ENCODE results near the gene EVC.

Gene EVC

DNA sequence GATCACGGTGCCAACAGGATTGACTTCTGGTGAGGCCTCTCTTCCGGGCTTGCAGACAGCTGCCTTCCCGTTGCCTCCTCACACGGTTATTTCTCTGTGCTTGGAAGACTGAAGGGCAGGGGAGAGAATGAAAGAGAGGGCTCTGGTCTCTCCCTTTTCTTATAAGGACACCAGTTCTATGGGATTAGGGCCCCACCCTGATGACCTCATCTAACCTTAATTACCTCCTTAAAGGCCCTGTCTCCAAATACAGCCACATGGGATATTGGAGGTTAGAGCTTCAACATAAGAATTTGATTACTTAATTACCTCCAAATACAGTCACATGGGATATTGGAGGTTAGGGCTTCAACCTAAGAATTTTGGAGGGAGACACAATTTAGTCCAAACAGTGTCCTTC is 46.5 kb downstream of the EVC start:
- H3K4me3 ChIP-seq: no peak overlapping the region
- DNase-seq (ENCODE audit: low read depth, low spot score): no peak
- no peak overlapping the region for H3K9ac ChIP-seq (ENCODE audit: insufficient read length)
- H3K9me3 ChIP-seq (ENCODE audit: low read depth, low read length): no peaks in the 10 kb centered on the region
- H3K27ac ChIP-seq: no peak overlapping the region
- TF ChIP-seq POLR2AphosphoS5 (IDR thresholded peaks at IDR 0.05; ENCODE audit: borderline replicate concordance, low read depth, low read length): no peak
- no peak for TF ChIP-seq EZH2 (IDR thresholded peaks at IDR 0.05)
- no peak for TF ChIP-seq FOXP2 (optimal IDR thresholded peaks at IDR 0.05; ENCODE audit: control extremely low read depth, extremely low read length, insufficient read depth)
- H3K36me3 ChIP-seq (ENCODE audit: insufficient read depth, low read length): no peaks in the 10 kb centered on the region; the same call in 1 of the 2 replicates

DNA sequence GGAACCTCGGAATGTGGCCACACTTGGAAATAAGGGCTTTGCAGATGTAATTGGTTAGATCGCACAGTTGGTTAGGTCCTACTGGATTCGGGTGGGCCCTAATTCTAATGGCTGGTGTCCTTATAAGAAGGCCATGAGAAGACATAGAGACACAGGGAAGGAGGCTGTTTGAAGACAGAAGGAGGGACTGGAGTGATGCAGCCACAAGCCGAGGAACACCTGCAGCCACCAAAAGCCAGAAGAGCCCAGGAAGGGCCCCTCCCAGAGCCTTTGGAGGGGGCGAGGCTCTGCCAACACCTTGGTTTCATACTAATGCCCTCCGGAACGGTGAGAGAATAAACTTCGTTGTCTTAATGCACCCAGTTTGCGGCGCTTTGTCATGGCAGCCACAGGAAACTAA is 47.0 kb downstream of the EVC start:
- DNase-seq (ENCODE audit: low read depth, low spot score): no peak
- no peaks in the 10 kb centered on the region for H3K9me3 ChIP-seq (ENCODE audit: low read depth, low read length)
- no peak for TF ChIP-seq EZH2 (IDR thresholded peaks at IDR 0.05)
- H3K9ac ChIP-seq (ENCODE audit: insufficient read length): no peak overlapping the region
- no peaks in the 10 kb centered on the region; the same call in 1 of the 2 replicates for H3K36me3 ChIP-seq (ENCODE audit: insufficient read depth, low read length)
- H3K27ac ChIP-seq: no peak overlapping the region
- no peak overlapping the region for H3K4me3 ChIP-seq

DNA sequence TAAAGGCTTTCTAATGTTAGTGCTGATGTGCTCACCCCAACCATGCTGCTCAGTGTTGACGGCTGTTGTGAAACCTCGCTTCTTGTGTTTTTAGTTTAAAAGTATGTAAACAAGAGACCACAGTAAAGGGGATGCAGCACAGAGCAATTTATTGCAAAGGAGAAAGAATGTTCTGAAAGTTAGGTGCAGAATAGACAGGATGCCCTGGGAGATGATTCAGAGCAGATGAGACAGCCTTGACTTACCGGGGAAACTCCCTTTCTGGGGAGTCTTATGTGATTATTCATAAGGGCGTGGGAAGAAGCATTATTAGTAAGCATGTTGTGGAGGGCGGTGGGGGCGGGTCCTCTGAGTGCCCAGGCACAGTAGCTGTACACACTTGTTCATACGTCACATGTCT is 47.7 kb downstream of the EVC start:
- Histone ChIP-seq H3K27ac (no peak overlapping the region), H3K9me3 (ENCODE audit: low read depth, low read length) (no peaks in the 10 kb centered on the region), H3K36me3 (ENCODE audit: insufficient read depth, low read length) (no peaks in the 10 kb centered on the region; the same call in 1 of the 2 replicates), H3K9ac (ENCODE audit: insufficient read length) (no peak overlapping the region), H3K4me3 (no peak overlapping the region)
- TF ChIP-seq POLR2AphosphoS5 (IDR thresholded peaks at IDR 0.05; ENCODE audit: borderline replicate concordance, low read depth, low read length) (no peak), EZH2 (IDR thresholded peaks at IDR 0.05) (no peak), FOXP2 (optimal IDR thresholded peaks at IDR 0.05; ENCODE audit: control extremely low read depth, extremely low read length, insufficient read depth) (no peak)
- DNase-seq (ENCODE audit: low read depth, low spot score): no peak

DNA sequence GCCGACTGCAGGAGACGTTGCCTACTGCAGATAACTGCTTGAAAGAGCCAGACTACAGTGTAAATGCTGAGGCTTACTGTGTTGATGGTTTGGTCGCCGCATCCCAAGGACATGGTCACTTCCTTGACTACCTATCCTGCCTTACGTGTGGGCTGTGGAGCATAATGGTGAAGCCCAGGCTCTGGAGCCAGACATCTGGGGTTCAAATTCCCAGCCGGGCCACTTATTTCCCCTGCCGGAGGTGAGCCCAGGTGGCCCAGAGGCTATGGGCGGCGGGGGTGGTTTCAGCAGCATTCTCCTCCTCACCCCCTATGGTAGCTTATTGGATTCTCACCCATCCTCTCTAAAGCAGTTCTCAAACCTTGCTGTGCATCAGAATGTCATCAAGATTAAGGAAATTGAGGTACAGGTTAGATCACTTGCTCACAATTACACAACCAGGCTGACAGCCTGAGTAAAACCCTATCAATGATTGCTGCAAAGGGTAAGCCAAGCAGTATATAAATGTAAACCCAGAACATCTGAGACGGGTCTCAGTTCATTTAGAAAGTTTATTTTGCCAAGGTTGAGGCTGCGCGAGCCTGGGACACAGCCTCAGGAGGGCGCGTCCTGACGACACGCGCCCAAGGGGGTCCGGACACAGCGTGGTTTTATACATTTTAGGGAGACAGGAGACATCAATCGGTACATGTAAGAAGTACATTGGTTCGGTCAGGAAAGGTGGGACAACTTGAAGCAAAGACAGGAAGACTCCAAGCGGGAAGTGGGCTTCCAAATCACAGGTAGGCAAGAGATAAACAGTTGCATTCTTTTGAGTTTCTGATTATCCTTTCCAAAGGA is 48.5 kb downstream of the EVC start:
- Histone ChIP-seq H3K9me3 (ENCODE audit: low read depth, low read length) (no peaks in the 10 kb centered on the region), H3K36me3 (ENCODE audit: insufficient read depth, low read length) (no peaks in the 10 kb centered on the region; the same call in 1 of the 2 replicates), H3K27ac (no peak overlapping the region), H3K9ac (ENCODE audit: insufficient read length) (no peak overlapping the region), H3K4me3 (no peak overlapping the region)
- DNase-seq (ENCODE audit: low read depth, low spot score): no peak
- TF ChIP-seq FOXP2 (optimal IDR thresholded peaks at IDR 0.05; ENCODE audit: control extremely low read depth, extremely low read length, insufficient read depth): no peak
- no peak for TF ChIP-seq EZH2 (IDR thresholded peaks at IDR 0.05)

DNA sequence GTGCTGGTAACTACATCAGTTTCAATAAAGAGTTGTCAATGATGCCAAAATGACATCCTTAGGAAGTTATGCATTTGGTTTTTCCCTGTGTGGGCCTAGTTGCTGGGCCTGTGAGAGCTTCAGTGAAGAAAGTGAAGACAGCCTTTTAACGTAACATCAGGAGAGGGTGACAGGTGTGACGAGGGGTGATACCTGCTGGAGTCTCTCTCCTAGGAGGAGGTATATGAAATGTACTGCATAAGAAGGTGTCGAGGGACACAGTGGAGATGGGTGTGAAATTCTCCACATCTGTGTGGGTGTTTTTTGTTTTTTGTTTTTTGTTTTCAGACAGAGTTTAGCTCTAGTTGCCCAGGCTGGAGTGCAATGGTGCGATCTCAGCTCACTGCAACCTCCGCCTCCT is 49.2 kb downstream of the EVC start:
- Histone ChIP-seq H3K4me3 (no peak overlapping the region), H3K36me3 (ENCODE audit: insufficient read depth, low read length) (no peaks in the 10 kb centered on the region; the same call in 1 of the 2 replicates), H3K9me3 (ENCODE audit: low read depth, low read length) (no peaks in the 10 kb centered on the region), H3K9ac (ENCODE audit: insufficient read length) (no peak overlapping the region), H3K27ac (no peak overlapping the region)
- no peak for DNase-seq (ENCODE audit: low read depth, low spot score)
- no peak for TF ChIP-seq FOXP2 (optimal IDR thresholded peaks at IDR 0.05; ENCODE audit: control extremely low read depth, extremely low read length, insufficient read depth)
- TF ChIP-seq EZH2 (IDR thresholded peaks at IDR 0.05): no peak
- TF ChIP-seq POLR2AphosphoS5 (IDR thresholded peaks at IDR 0.05; ENCODE audit: borderline replicate concordance, low read depth, low read length): no peak

DNA sequence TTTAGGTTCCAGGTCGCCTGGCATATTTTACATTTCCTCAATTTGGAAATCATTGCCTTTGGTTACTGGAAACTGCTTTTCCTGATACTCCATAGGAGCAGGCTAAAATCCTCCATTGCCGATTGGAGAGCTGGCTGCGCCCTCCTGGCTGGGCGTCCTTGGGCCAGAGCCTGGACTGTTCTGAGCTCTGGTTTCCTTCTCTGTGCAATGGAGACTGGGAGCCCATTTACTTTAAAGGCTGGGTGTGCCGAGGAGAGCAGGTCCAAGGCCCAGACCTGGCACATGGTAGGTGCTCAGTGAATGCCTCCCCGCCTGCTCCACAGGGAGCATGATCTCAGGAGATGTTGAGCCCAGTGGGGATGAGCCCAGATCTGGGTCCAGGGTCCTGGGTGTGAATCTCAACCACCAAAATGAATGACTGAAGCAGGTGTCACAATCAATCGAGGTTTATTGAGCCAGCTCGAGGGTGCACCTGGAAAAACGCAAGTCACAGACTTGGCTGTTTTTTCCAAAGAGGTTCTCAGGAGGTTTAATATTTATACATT is 50.0 kb downstream of the EVC start:
- Histone ChIP-seq H3K9ac (ENCODE audit: insufficient read length) (no peak overlapping the region), H3K36me3 (ENCODE audit: insufficient read depth, low read length) (no peaks in the 10 kb centered on the region; the same call in 1 of the 2 replicates), H3K4me3 (no peak overlapping the region), H3K27ac (no peak overlapping the region), H3K9me3 (ENCODE audit: low read depth, low read length) (no peaks in the 10 kb centered on the region)
- TF ChIP-seq FOXP2 (optimal IDR thresholded peaks at IDR 0.05; ENCODE audit: control extremely low read depth, extremely low read length, insufficient read depth) (no peak), EZH2 (IDR thresholded peaks at IDR 0.05) (no peak), POLR2AphosphoS5 (IDR thresholded peaks at IDR 0.05; ENCODE audit: borderline replicate concordance, low read depth, low read length) (no peak)
- DNase-seq (ENCODE audit: low read depth, low spot score): no peak

DNA sequence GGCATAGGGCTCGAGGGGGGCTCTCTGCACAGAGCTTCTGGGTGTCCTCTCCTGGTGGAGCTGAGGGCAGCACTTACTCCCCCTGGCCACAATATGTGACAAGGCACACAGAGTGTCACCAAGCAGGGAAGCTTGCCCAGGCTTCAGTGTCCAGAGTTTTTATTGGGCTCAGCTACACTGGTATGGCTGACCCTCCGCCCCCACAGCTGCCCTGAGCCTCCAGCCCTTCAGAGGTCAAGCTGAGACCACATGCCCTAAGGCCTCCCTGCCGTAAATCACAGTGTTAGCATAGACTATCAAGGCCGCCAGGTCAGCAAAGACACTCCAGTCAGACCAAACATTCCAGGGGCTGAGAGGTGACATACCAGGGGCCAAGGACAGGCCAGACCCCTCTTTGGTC is 59.0 kb downstream of the EVC start:
- Histone ChIP-seq H3K36me3 (ENCODE audit: insufficient read depth, low read length) (no peaks in the 10 kb centered on the region), H3K9ac (ENCODE audit: insufficient read length) (no peak overlapping the region), H3K9me3 (ENCODE audit: low read depth, low read length) (no peaks in the 10 kb centered on the region), H3K27ac (no peak overlapping the region), H3K4me3 (no peak overlapping the region)
- DNase-seq (ENCODE audit: low read depth, low spot score): no peak
- TF ChIP-seq FOXP2 (optimal IDR thresholded peaks at IDR 0.05; ENCODE audit: control extremely low read depth, extremely low read length, insufficient read depth) (no peak), EZH2 (IDR thresholded peaks at IDR 0.05) (no peak), POLR2AphosphoS5 (IDR thresholded peaks at IDR 0.05; ENCODE audit: borderline replicate concordance, low read depth, low read length) (no peak)

DNA sequence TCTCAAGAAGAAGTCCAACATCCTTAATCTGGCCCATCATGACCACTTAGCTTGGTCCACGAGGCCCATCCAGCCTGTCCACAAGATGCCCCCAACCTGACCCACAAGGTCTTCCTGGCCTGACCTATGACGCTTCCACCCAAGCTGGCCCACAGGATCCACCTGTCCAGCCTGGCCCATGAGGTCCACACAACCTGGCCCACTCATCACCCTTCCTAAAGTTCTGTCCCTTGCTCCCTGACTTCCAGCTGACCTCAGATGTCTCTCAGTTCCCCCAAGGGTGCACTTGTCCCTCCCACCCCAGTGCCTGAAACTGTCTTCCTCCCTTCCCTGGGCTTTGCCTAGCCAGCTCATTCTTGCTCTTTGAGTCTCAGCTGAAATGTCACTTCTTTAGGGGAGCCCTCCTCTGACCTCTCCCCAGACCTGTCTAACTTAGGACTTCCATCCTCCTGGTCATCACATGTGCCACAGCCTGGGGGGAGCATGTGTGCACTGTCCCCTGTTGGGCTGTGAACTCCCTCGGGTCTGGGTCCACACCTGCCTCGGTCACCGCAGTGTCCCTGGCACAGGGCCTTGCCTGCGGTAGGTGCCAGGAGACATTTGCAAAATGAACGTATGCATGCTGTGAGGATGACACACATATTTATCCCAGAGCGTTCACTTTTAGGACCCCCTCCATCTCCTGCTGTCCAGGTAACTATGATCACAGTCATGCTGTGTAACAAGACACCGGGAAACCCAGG is 61.7 kb downstream of the EVC start:
- no peak for DNase-seq (ENCODE audit: low read depth, low spot score)
- Histone ChIP-seq H3K36me3 (ENCODE audit: insufficient read depth, low read length) (no peaks in the 10 kb centered on the region), H3K27ac (no peak overlapping the region), H3K4me3 (no peak overlapping the region), H3K9ac (ENCODE audit: insufficient read length) (no peak overlapping the region), H3K9me3 (ENCODE audit: low read depth, low read length) (no peaks in the 10 kb centered on the region)
- TF ChIP-seq EZH2 (IDR thresholded peaks at IDR 0.05) (no peak), POLR2AphosphoS5 (IDR thresholded peaks at IDR 0.05; ENCODE audit: borderline replicate concordance, low read depth, low read length) (no peak), FOXP2 (optimal IDR thresholded peaks at IDR 0.05; ENCODE audit: control extremely low read depth, extremely low read length, insufficient read depth) (no peak)
